Stimulated activated CD8-positive, alpha-beta memory T cell treated with anti-CD3 and anti-CD28 coated beads, Interleukin-15, amount 100 ng/mL, for 24 hours (primary cell): Measurements from ENCODE around the gene FUNDC1.

Experiments used
- DNase-seq: peaks from one replicate; pipeline ENCODE4 v3.0.0-alpha.2; 2020; ENCODE audit warnings: low read depth

Gene FUNDC1

GRCh38 chrX:44480591-44480990 lies 62.1 kb downstream of the FUNDC1 start:
- DNase-seq, result no peak

- no peak for DNase-seq
These were observed 68.2 kb downstream of the FUNDC1 start for GRCh38 chrX:44474410-44474809.
